GM21529 (cell line): Measurements from ENCODE around the gene MAMDC4.
"Not testable (repeated sequence)": the region's sequence is repeated elsewhere in the genome, so short reads cannot be mapped to it uniquely, and the experiment has no call there.

Experiments used
- ATAC-seq: cut with Tn5 transposase; IDR thresholded peaks from one replicate; pipeline ENCODE4 v1.9.1; 2021; ENCODE audit not compliant: unreplicated experiment

The MAMDC4 gene

DNA sequence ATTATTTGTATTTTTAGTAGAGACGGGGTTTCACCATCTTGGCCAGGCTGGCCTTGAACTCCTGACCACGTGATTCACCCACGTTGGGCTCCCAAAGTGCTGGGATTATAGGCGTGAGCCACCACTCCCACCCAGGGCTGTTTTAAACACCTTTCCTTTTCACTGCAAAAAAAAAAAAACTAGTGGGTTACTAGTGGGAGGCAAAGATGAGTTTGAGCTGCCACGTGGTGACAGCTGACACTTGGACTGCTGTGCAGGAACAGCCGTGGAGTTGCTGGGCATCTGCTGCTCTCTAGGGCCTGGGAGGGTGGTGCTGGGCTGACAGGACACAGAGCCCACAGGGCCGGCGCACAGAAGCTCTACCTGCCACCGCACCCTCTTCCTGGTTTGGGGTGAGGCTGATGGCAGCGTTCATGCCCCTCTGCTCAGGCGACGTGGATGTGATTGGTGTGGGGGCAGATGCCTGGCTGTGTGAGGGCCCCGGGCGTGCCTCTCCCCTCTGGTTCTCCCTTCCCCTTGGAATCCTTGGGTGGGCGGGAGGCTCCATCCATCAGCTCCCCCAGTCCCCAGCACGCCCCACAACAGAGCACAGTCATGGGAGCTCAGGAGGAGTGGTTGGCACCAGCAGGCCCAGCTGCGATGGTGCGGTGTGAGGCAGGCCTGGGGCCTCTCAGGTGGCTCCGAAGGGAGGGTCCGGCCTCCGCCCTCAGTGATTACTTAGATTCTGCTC is 27.5 kb upstream of the MAMDC4 start:
- no peak for ATAC-seq

DNA sequence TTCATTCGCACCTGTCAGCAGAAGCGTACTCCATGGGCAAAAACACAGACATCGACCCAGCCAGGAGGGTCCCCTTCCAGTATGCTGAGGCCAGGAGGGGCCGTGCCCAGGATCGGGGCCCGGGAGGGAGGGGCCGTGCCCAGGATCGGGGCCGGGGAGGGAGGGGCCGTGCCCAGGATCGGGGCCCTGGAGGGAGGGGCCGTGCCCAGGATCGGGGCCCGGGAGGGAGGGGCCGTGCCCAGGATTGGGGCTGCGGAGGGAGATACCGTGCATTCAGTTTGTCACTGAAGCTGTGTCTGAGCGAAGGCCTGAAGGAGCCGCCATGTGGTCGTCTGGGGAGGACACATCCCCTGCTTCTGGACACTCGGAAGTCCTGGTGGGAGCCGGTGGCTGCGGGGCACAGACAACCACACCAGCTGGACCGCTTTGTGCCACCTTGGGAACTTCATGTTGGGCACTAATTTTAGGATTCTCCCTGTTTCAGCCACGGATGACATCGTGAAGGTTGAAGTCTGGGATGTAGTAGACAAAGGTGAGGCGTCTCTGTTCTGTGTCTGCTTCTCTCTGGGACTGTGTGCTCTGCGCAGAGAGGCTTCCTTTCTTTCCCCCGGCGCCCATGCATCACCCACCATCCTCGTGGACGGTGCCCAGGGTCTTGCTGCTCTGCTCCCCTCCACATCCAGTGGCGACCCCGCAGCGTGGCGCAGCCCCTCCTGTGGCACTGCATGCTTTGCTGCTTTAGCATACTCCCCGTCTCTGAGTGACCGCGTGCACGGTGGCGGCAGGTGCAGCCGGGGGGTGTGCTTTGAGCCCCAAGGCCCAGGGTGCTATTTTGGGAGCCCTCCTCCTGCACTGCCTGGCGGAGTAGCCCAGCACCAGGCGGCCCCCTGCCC is 26.6 kb upstream of the MAMDC4 start:
- no peak for ATAC-seq

DNA sequence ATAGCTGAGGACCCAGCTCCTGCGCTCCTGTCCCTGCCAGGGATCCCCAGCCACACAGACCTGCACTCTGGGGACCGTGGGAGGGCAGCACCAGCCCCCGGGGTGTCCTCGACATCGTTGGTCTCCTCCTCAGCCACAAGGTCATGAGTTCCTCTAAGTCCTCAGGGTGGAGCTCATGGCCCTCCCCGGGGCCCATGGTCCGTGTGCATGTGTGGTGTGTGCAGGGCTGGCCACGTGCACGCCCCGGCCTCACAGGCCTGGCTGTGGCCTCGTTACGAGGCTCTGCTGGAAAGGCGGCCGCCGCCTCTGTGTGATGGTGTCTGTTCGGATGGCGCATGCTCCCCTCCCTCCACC is 26.0 kb upstream of the MAMDC4 start:
- no peak for ATAC-seq

DNA sequence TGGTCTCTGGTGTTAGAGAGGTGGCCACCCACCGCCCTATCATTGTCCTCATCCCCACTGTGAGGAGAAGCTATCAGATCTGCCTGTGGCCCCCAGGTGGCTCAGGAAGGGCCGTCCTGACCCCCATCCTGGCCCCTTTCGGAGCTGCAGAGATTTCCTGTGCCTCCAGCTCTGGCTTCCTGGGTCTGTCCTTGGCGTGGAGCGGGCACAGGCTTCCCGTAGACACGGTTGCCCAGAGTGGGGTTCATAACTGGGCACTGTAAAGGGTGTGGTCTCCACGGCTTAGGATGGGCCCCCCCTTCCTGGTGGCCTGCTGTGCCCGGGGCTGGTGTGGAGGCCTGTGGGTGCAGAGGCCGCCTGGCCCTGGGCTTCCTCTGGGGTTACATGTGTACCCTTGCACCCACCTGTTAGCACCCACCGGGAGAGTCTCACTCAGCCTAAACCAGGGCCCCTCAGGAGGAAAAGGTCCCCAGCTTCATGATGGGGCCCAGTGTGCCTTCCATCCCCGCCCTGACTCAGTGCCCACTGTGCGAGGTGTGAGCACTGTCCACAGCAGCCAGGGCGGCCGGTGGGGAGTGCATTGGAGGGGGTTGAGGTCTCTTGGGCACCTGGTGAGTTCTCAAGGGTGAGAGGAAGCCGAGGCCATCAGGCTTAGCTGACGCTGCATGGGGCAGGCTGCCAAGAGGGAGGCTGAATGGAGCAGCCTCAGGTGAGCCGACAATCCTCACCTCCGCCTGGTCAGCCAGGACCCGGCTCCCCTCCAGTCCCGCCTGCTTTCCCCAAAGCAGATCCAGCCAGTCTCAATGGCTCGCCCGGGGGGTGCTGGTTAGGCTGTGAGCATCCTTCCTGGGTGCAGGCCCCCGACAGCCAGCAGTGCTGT is 25.2 kb upstream of the MAMDC4 start:
- ATAC-seq, result no peak

DNA sequence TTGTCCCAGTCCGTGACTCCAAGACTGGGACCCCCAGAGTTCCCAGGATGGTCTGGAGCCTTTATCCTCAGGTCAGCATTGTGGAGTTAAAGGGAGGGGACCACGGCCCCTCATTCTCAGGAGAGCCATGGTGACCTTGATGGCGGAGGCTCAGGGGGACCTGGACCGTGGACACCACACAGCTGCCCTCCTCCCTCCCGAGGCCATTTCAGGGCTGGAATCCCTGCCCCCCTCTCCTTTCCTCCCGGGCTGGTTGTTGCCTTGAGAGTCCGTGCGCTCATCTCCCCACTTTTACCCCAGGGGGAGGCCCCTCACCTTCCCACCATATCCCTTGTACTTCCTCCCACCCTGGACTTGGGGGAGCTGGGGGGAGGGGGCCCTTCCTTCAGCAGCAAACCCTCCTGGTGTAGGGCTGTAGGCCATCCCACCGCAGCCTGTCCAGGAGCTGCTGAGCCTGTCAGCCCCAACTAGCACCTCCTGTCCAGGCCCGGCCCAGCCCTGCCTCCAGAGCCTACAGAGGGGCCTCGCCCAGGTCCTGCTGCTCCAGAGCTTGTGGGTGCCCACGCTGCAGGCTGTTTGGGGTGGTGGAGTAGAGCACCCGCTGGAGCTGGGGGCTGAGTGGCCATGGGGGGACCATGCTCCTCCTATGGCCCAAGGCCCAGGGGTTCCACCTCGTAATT is 24.2 kb upstream of the MAMDC4 start:
- no peak for ATAC-seq

DNA sequence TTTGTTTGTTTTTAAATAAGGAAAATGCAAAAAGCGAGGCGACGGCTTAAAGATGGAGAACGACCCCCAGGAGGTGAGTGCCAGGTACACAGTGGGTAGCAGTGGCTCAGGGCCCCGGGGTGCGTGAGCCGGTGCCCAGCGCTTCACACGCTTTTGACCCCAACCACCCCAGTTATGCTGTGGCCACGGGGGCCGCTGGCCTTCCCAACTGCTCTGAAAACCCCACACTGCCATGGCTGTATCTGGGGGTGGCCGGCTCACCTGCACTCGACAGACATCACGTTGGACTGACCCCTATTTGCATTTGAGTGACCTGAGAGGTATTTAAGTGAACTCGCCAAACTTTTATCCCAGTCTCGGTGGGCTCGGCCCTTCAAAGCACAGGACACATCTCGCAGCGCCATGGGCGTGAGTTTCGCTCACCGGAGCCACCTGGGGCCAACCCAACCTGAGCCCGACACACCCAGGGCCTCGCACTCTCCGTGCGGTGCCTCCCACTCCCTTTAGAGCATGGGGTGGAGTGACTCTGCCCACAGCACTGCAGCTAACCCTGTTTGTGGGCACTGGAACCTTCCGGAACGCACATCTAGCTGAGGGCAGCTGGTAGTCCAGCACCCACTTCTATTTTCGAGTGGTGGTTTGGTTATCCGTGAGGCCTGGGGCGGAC is 23.5 kb upstream of the MAMDC4 start:
- ATAC-seq, result no peak

DNA sequence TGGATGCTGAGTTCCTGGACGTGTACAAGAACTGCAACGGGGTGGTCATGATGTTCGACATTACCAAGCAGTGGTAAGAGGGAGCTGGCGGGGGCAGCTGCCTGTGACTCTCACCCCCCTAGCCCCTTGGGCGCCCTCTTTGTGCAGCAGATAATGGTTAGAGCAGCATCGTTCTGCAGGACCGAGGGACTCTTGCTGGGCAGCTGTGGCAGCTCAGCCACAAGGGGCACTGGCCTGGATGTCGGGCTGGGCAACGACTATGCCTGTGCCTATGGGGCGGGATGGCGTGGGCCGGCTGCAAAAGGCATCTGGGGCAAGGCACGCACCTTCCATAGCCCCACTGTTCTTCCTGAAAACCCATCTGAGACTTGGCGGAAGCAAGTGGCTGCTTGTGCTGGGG is 22.7 kb upstream of the MAMDC4 start:
- ATAC-seq, result no peak

DNA sequence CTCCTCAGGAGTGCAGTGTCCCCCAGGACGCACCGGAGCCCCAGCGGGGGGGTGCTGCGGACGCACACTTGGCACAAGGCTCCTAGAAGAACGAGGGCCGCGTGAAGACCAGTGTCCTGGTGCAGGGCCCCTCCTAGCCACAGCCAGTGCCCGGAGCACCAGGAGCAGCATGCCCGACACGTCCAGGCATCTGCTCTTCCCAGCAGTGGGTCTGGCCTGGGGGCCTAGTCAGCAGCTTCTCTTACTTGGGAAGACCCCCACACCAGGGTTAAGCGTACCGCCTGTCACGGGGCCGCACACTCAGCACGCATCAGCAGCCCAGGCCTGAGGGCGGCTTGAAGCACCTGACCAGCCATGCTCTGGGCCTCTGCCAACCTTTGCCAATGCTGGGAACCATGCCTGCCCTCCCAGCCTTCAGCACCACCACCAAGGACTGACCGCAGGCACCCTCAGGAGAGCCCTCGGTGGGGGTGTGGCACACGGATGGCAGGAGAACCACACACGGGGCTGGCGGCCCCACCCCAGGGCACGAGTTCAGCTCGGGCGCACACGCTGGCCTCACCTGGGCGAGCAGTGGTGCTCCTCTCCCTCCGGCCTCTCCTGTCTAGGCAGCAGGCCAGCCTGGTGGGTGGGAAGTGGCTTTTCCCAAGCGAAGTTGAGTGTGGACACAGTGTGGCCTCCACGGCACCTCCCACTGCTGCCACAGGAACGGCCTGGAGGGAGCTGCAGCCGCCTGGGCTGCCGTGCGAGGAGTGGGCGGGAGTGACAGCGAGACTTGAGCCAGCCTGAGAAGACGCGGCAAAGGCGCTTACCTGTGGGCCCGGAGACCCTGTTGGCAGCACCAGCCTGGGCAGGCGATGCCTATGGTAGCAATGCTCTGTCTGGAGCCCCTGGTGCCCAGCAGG is 21.9 kb upstream of the MAMDC4 start:
- no peak for ATAC-seq

DNA sequence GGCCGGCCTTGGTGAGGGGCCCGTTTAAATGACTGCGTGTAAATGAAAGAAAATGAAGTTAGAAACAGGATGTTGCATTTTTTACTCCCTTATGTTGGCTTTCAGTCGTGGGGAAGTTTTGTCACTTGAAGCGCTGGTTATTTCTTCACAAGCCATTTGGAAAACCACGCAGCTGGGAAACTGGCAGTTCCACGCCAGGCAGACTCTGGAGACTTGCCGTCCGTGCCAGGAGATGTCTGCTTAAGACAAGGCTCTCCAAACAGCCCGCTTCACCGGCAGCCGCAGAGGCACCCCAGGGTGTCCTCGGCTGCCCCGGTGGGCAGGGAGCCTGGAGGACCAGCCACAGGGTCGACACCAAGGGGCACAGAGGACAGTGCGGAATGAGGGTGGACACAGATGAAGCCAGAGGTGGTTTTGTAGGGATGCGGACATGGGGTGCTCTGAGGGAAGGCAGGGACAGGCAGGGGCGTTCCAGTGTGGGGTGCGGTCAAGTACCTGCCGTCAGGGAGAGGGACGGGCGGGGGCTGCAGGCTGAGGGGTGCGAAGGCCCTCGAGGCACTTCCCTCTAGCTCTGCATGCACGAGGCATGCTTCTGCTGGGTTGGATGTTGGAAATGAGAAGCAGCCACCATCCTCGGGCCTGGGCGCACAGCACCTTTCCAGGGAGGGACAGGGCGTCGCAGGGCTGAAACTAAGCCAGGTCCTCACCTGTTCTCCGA is 21.0 kb upstream of the MAMDC4 start:
- ATAC-seq, result no peak

DNA sequence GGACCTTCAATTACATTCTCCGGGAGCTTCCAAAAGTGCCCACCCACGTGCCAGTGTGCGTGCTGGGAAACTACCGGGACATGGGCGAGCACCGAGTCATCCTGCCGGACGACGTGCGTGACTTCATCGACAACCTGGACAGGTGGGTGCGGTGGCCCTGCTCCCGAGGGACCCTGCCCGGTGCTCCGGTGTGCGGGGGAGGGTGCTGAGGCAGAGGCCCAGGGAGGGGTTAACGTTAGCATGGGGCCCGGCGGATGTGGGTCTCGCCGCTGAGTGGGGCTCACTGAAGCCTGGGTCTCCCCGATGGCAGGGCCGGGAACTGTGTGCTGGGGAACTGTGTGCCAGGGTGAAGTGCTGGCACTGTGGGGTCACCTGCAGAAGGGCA is 20.4 kb upstream of the MAMDC4 start:
- no peak for ATAC-seq

DNA sequence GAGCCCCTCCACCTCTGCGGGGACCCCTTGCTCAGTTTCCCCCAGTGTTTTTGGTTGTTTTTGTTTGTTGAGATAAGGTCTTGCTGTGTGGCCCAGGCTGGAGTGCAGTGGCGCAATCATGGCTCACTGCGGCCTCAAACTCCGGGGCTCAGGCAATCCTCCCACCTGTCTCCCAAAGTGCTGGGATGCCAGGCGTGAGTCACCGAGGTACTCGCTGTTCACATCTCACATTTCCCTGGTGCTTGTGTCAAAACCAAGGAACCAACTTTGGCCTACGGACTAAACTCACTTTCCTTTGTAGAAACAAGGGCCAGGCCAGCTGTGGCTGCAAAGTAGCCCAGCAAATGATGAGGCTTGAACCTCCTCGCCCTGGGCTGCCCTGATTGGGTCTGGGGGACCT is 19.6 kb upstream of the MAMDC4 start:
- ATAC-seq, result no peak

DNA sequence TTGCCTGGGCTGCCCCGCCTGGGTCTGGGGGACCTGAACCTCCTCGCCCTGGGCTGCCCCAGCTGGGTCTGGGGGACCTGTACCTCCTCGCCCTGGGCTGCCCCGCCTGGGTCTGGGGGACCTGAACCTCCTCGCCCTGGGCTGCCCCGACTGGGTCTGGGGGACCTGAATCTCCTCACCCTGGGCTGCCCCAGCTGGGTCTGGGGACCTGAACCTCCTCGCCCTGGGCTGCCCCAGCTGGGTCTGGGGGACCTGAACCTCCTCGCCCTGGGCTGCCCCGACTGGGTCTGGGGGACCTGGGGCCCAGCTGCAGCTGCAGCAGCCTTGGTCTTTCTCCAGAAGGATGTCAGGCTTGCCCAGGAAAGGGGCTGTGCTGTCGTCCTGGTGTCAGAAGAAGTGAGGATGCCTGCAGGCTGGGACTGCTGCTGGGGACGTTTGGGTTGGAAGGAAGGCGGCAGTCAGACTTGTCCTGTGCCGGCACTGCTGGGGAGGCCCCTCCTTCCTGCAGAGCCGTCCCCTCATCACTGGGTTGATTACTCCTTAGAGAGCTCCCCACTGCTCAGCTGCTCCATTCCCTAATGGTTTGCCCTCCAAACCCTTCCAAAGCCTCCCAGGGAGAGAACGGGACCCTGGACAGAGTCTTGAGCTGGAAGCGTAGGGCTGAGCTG is 18.6 kb upstream of the MAMDC4 start:
- ATAC-seq, result not testable (repeated sequence)

DNA sequence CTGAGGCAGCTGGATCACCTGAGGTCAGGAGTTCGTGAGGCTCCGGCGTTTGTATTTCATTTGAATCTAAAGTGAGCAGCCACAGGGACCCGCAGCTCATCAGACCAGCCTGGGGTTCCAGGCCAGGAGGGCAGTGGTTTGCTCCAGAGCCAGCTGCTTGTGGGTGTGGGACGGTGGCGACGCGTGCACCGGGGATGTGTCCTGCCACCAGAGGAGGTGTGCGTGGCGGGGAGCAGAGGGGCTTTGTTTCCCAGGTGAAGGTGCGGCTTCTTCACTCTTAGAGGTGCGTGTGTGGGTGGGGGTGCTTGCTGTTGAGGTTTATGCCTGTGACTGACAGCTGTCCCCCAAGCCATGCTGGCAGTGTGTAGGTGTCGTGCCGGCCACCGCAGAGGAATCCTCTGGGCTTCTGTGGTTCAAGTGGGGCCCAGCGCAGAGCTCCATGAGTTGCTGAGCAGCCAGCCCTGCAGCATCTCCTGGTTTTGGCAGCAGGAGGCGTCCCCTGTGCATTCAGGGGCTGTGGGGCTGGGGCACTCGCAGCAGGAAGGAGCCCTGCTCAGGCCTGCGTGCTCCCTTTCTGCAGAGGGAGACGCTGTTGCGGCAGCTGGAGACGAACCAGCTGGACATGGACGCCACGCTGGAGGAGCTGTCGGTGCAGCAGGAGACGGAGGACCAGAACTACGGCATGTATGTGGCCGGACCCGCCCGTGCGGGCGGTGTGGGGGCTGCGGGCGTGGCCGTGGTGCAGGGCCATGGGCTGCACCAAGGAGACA is 16.8 kb upstream of the MAMDC4 start:
- ATAC-seq, result no peak

DNA sequence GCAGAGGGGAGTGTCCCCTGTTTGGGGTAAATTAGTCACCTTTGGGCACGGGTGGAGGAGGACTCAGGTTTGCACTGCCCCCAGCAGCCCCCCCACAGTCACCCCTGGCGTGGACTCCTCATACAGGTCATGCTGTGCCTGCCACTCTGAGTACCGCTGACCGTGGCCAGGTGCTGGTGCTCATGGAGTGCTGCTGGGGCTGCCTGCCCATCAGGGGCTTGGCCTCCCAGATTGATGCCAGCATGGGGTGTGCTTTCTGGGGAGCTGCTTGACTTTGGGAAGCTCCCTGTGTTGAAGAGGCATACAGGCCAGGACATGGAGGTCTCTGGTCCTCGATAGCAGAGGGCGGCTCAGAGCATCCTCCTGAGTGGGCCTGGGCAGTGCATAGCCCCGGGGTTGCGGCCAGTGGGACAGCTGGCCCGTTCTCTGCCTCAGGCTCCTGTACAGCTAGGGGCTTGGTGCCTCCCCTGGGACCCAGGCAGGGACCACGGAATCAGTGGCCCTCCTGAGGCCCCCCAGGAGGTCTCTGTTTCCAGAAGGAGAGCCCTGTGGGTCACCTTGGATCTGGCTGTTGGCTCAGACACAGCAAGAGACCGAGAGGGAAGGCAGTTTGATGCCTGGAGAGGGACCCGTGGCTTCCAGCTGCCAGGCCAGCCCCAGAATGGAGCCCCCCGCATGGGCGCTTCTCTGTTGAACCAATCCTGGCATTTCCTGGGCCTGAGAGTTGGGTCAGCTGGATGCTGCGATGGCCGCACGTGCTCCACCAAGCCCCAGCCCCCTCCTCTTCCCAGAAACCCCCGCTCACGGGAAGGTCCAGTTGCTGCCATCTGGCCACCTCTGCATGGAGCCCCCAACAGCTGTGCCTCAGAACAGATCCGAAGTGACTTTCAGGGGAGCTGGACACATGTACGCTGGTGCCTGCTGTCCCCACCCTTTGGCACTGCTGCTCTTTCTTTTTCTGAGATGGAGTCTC is 15.9 kb upstream of the MAMDC4 start:
- ATAC-seq, result no peak

DNA sequence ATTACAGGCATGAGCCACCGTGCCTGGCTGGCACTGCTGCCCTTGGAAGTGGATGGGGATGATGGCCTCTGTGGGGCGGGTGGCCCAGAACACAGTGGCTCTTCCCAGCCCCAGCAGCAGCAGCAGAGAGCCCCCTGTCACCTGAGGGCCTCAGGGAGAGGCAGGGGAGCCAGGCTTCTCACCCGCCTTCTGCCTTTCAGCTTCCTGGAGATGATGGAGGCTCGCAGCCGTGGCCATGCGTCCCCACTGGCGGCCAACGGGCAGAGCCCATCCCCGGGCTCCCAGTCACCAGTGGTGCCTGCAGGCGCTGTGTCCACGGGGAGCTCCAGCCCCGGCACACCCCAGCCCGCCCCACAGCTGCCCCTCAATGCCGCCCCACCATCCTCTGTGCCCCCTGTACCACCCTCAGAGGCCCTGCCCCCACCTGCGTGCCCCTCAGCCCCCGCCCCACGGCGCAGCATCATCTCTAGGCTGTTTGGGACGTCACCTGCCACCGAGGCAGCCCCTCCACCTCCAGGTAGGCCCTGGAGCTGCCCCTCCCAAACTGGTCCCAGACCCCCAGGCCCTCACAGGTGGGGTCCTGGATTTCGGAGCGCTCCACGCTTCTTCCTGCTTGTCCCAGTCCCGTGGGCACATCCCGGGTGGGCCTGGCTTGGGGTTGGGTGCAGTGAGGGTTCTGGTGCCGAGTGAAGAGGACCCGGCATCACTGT is 14.8 kb upstream of the MAMDC4 start:
- ATAC-seq, result no peak

DNA sequence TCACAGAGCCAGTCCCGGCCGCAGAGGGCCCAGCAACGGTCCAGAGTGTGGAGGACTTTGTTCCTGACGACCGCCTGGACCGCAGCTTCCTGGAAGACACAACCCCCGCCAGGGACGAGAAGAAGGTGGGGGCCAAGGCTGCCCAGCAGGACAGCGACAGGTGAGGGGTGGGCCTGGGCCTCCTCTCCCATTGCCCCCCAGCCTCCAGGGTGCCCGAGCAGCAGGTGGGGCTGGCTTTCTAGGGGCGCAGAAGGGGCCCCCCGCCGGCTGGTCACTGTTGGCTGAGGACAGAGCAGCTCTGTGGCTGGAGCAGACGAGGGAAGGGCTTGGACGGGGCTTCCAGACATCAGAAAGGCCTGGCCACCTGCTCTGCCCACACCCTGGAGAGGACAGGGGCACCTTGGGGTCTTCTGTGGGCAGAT is 14.3 kb upstream of the MAMDC4 start:
- not testable (repeated sequence) for ATAC-seq
